ENCODE data around the gene GNAZ.

Gene GNAZ

GRCh38 chr22:23113847-23114720, 43.8 kb downstream of the GNAZ start:
- no peak for DNase-seq (ENCODE audit: extremely low spot score, insufficient read length, low read depth)
- no peak for FAIRE-seq

GRCh38 chr22:23114721-23115020, 44.4 kb downstream of the GNAZ start:
- no peak for DNase-seq (ENCODE audit: extremely low spot score, insufficient read length, low read depth)
- FAIRE-seq: no peak

- FAIRE-seq (no peak), DNase-seq (ENCODE audit: extremely low spot score, insufficient read length, low read depth) (no peak)
Measured at GRCh38 chr22:23115369-23115768, 45.0 kb downstream of the GNAZ start.

GRCh38 chr22:23115825-23116494, 45.6 kb downstream of the GNAZ start:
- DNase-seq (ENCODE audit: extremely low spot score, insufficient read length, low read depth): no peak
- FAIRE-seq: no peak

- DNase-seq (ENCODE audit: extremely low spot score, insufficient read length, low read depth) (no peak), FAIRE-seq (no peak)
Measured at GRCh38 chr22:23116506-23117263, 46.4 kb downstream of the GNAZ start.

GRCh38 chr22:23117275-23117674, 47.0 kb downstream of the GNAZ start:
- FAIRE-seq (no peak), DNase-seq (ENCODE audit: extremely low spot score, insufficient read length, low read depth) (no peak)

GRCh38 chr22:23117891-23118646, 47.8 kb downstream of the GNAZ start:
- DNase-seq (ENCODE audit: extremely low spot score, insufficient read length, low read depth): no peak
- no peak for FAIRE-seq

GRCh38 chr22:23118647-23119493, 48.6 kb downstream of the GNAZ start:
- no peak for DNase-seq (ENCODE audit: extremely low spot score, insufficient read length, low read depth)
- FAIRE-seq: no peak

- DNase-seq (ENCODE audit: extremely low spot score, insufficient read length, low read depth): no peak
- FAIRE-seq: no peak
Measured at GRCh38 chr22:23119494-23120414, 49.4 kb downstream of the GNAZ start.

GRCh38 chr22:23120415-23120899, 50.1 kb downstream of the GNAZ start:
- DNase-seq (ENCODE audit: extremely low spot score, insufficient read length, low read depth): no peak
- no peak for FAIRE-seq

GRCh38 chr22:23121000-23121421, 50.7 kb downstream of the GNAZ start:
- FAIRE-seq: no peak

GRCh38 chr22:23121424-23121823, 51.1 kb downstream of the GNAZ start:
- DNase-seq (ENCODE audit: extremely low spot score, insufficient read length, low read depth) (no peak), FAIRE-seq (no peak)

More at GRCh38 chr22:23121000-23121421, 50.7 kb downstream of the GNAZ start:
- DNase-seq (ENCODE audit: extremely low spot score, insufficient read length, low read depth): no peak

GRCh38 chr22:23122216-23122957, 52.1 kb downstream of the GNAZ start:
- no peak for FAIRE-seq
- no peak for DNase-seq (ENCODE audit: extremely low spot score, insufficient read length, low read depth)

- FAIRE-seq (no peak), DNase-seq (ENCODE audit: extremely low spot score, insufficient read length, low read depth) (no peak)
Measured at GRCh38 chr22:23122992-23123803, 52.9 kb downstream of the GNAZ start.

GRCh38 chr22:23123804-23124254, 53.5 kb downstream of the GNAZ start:
- FAIRE-seq (no peak), DNase-seq (ENCODE audit: extremely low spot score, insufficient read length, low read depth) (no peak)

Measured in GM18507 (cell line).